ENCODE data around the gene PRKCE.

GRCh38 chr2:45913539-45913938, 262.1 kb downstream of the PRKCE start:
- TF ChIP-seq CTCF (conservative IDR thresholded peaks at IDR 0.05; ENCODE audit: low read depth, low read length) (no peak), EZH2 (IDR thresholded peaks at IDR 0.05; ENCODE audit: borderline replicate concordance, low read depth, low read length, poor library complexity, severe bottlenecking) (no peak)
